ENCODE measurements around the gene GNPTG.
A peak's percentile ranks its signal among the peaks of the same experiment; 100 is the strongest.
"Not testable (repeated sequence)": the region's sequence is repeated elsewhere in the genome, so short reads cannot be mapped to it uniquely, and the experiment has no call there.

GNPTG gene

GRCh38 chr16:1319041-1319440 is 32.7 kb upstream of the GNPTG start:
- DNase-seq (ENCODE audit: low spot score) = no peak

- no peak for DNase-seq (ENCODE audit: low spot score)
These were observed 31.6 kb upstream of the GNPTG start for GRCh38 chr16:1320097-1320496.

- no peak for DNase-seq (ENCODE audit: low spot score)
These were observed 31.0 kb upstream of the GNPTG start for GRCh38 chr16:1320658-1321240.

- no peak for DNase-seq (ENCODE audit: low spot score)
These were observed 29.3 kb upstream of the GNPTG start for GRCh38 chr16:1322407-1322806.

- DNase-seq (ENCODE audit: low spot score) = no peak
These were observed 28.2 kb upstream of the GNPTG start for GRCh38 chr16:1323296-1324239.

- no peak for DNase-seq (ENCODE audit: low spot score)
These were observed 27.4 kb upstream of the GNPTG start for GRCh38 chr16:1324286-1324826.

- no peak for DNase-seq (ENCODE audit: low spot score)
These were observed 26.5 kb upstream of the GNPTG start for GRCh38 chr16:1325261-1325660.

GRCh38 chr16:1325673-1326371 is 25.9 kb upstream of the GNPTG start:
- DNase-seq (ENCODE audit: low spot score) = no peak

- DNase-seq (ENCODE audit: low spot score) = no peak
These were observed 25.3 kb upstream of the GNPTG start for GRCh38 chr16:1326391-1326790.

- no peak for DNase-seq (ENCODE audit: low spot score)
These were observed 24.6 kb upstream of the GNPTG start for GRCh38 chr16:1326946-1327618.

GRCh38 chr16:1327619-1327947 is 24.1 kb upstream of the GNPTG start:
- DNase-seq (ENCODE audit: low spot score) = no peak

- not testable (repeated sequence) for DNase-seq (ENCODE audit: low spot score)
These were observed 23.6 kb upstream of the GNPTG start for GRCh38 chr16:1328136-1328535.

GRCh38 chr16:1328961-1329360 is 22.8 kb upstream of the GNPTG start:
- not testable (repeated sequence) for DNase-seq (ENCODE audit: low spot score)

GRCh38 chr16:1330260-1330914 is 21.3 kb upstream of the GNPTG start:
- DNase-seq (ENCODE audit: low spot score) = no peak

GRCh38 chr16:1330931-1331711 is 20.6 kb upstream of the GNPTG start:
- no peak for DNase-seq (ENCODE audit: low spot score)

- DNase-seq (ENCODE audit: low spot score) = peak; percentile 36
These were observed 19.8 kb upstream of the GNPTG start for GRCh38 chr16:1331712-1332617.

- no peak for DNase-seq (ENCODE audit: low spot score)
These were observed 19.0 kb upstream of the GNPTG start for GRCh38 chr16:1332618-1333148.

GRCh38 chr16:1333149-1333812 is 18.4 kb upstream of the GNPTG start, which contains the start of gene BAIAP3:
BAIAP3 (plus strand) TSS chr16:1333645; CDS start chr16:1338550, 4,905 bp downstream.
- DNase-seq (ENCODE audit: low spot score) = peak; percentile 43

All from activated CD4-positive, alpha-beta T cell treated with anti-CD3 and anti-CD28 coated beads, Interleukin-2, Interleukin-4, amounts not matched to agents 100 ng/mL and 50 ng/mL, durations not matched to agents 16 hours and 8 hours (primary cell).